DMS153 treated with DMSO at 0.1 percent for 48 hours (cell line): ENCODE data around the gene LSM14B.
"Not testable (repeated sequence)": the region's sequence is repeated elsewhere in the genome, so short reads cannot be mapped to it uniquely, and the experiment has no call there.

Experiments used
- DNase-seq: peaks from one replicate; lab custom pipeline; 2025; ENCODE audit not compliant: unreplicated experiment; lab: John Stamatoyannopoulos, UW

The LSM14B gene

DNA sequence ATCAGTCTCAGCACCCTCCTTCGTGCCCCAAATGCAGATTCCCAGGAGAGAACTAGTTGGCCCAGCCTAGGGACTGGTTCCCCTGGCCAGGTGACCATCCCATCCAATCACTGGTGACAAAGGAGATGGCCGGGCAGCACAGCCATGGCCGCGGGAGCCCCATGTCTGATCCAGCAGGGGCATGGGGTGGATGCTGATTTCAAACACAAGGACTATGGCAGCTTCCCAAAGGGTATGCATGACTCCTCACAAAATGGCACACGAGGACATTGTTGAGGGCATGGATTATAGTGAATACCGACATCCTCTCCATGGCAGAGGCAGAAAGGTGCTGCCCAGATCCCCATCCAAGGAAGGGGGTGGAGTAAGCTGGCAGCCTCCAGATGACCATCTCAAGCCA, 9.9 kb upstream of the LSM14B start:
- no peak for DNase-seq

DNA sequence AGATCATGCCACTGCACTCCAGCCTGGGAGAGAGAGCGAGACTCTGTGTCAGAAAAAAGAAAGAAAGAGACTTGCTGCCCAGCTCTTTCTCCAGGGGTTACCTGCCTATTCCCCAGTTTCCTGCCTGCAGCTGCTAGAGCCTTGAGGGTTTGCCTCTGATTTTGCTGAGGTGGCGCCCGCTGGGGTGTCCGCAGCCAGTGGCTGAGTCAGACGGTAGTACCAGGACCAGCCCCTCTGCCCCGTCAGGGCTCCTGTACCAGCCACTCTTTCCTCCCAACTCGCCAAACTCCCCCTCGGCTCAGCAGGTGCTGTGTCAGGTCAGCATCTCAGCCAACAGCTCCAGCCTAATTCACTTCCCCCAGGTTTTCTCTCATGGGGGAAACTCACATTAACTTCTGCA, 7.4 kb upstream of the LSM14B start:
- no peak for DNase-seq

DNA sequence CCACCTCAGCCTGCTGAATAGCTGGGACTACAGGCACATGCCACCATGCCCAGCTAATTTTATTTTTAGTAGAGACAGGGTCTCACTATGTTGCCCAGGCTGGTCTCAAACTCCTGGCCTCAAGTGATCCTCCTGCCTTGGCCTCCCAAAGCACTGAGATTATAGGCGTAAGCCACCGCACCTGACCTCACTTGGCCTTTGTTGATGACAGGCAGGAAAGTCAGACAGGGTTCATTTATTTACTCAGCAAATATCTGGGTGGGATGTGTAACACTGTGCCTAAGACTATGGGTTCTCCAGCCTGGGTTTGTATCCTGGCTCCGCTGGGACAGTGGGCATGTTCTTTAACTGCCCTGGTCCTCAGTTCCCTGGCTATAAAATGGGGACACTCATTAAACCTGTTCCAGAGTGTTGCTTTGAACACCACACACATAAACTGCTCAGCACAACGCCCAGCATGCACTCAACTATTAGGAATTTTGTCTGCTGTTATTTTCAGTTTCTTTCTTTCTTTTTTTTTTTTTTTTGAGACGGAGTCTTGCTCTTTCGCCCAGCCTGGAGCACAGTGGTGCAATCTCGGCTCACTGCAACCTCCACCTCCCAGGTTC, 6.4 kb upstream of the LSM14B start:
- DNase-seq = not testable (repeated sequence)

DNA sequence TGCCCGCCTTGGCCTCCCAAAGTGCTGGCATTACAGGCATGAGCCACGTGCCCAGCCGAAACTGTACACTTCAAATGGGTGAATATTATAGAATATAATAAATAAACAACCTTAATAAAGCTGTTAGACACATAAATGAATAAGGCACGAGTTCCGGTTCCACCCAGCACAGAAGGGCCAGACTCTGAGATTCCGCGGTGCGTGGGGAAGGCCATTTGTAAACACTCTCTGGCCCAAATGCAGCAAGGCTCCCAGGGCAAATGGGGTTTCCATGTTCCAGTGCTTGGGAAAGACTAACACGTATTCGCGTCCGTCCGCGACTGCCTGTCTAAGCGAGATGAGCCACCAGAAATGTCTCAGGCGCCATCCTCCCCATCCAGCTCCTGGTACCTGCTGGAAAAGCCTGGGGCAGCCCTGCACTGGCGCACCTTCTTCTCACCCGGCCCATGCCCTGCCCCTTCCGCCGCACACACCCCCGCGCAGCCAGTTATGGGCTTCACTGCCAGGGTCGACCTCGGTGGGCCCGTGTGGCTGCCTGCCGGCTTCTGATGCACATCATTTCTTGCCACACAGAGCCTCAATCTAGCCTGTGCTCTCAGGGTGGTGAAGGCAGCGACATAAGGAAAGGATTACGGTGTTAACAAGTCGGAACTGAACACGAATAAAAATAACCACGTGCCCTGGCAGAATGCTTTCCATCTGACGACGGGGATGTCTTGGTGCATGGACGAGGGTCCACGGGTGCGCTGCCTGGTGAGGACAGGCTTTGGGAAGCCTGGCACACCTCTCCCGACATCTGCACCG, 5.5 kb upstream of the LSM14B start:
- DNase-seq = peak; percentile 1

DNA sequence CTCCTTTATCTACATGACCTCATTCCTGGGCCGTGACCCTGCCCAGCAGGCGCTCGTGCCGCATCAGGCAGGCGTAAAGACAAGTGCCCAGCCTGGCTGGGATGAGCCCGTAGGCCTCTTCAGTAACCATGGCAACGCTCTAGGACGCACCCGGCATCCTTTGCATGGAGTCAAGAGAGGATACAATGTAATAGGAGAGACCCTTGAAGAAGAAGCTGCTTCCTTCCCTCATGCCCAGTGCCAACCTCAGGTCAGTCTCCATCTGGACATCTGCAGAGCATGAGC, 5.0 kb upstream of the LSM14B start:
- DNase-seq = no peak

DNA sequence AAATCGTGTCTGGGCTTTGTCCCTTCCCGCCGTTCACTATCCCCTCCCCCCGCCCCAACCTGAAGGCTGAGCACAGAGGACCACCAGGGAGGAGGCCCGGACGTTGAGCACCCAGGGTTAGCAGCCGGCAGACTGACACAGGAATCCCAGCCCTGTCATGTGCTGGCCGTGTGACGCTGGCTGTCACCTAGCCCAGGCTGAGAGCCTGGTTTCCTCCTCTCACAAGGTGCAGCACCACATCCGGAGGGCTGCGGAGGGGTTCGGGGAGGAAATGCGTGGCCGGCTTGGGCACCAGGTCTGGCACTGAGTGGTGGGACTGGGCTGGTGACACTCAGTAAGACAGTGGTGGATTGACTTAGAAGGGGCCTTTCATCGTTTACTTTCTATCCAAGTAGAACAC, 4.6 kb upstream of the LSM14B start:
- no peak for DNase-seq

DNA sequence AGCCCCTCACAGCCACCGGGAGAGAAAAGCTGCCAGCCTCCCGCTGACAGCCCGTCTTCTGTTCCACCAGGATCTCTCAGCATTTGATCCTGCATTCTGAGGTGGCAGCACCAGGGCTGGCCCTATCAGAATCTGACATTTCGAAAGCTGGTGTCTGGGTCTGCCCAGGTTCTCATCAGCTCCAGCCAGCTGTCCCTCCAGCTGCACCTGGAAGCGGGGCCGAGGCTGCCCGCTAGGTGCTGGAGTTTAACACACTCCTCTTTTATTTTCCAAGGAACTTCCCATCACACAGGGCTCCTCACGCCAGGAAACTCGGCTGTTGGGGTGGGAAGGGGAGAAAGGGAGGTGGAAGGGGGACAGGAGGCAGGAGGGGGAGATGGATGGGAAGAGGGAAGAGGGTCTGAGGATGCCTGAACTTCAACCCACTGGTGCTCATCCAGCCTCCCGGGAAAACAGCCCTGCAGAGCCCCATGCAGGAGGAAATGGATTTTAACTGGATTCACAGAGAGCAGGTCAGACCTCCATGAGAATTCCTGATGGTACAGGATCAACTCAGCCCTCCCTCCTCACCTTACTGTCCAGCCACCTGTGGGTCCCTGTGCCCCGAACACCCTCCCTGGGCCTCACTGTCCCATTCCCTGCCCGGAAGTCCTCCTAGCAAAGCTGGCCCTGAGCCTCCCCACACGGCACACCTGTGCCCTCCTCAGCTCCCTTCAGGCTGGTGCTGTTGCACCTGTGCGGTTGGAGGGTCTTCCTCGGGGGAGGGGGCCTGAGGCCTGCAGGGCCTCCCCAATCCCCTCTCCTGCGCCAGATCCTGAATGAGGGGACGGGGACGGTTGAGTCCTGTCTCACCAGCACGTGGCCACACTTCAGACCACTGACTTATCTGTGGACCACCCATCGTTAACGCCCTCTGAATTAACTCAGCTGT, 3.9 kb upstream of the LSM14B start:
- DNase-seq = no peak

DNA sequence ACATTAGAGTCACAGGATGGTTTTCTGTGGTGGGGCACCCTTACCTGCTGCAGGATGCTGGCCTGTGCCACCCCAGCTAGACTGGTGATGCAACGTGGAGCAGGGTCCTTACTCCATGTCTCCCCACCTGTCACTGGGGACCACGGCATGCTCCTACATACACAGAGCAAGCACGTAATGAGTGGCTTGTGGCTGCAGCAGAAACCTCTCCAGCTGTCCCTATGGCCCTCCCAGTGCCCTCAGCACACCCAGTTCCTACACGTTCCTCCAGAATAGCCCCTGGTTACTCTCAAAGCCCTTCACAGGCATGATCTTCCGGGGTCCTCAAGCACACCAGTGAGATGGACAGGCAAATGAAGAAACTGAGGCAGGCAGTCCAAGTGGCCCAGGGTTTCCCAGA, 3.2 kb upstream of the LSM14B start:
- DNase-seq = no peak

DNA sequence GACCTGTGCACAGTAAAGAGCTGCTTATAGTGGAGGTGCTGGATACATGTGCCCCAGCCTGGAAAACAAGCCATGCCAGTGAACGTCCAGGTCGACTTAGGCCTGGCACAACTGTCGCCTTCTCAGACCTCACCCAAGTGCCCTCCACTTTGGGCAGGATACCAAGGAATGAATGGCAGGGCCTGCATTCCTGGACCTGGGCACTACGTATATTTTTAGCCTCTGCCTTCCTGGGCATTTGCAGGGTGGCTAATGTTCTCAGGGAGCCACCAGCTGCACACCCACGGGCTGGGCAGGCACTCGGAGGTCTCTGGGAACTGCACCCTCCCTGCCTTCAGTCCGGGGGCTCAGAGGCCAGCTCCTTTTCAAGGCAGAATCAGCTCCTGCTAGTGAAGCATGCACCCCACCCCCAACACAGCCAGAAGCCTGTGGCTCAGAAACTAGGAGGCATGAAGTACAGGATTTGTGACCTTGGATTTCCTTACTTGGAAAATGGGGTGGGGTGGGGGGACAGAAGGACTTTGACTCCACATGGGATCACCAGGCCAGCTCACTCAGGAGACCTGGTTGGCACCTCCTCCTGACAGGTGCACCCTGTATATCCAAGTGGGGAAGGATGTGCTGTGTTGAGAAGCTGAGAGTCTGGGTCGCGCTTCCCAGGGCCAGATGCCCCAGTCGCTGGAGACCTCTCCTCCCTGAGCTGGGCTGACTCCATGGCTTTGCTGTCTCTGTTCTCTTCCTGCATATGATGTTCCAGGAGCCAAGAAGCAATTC, 2.5 kb upstream of the LSM14B start:
- no peak for DNase-seq

DNA sequence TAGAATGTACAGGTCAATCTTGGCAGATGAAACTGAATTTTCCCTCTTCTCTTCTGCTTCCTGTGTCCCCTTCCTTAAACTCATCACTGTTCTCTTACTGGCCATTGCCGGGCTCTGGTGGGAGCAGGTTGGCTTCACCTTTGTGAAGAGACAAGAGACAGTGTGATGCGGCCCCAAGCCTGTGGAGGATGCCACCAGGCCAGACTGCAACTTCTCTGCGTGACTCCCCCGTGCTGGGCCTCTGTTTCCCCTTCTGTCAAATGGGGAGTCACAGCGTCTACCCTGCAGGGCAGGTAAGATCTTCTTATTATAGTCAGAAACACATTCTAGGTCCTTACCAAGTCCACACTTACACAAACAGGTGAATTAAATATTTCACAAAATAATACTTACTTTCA, 1.9 kb upstream of the LSM14B start:
- DNase-seq = no peak

DNA sequence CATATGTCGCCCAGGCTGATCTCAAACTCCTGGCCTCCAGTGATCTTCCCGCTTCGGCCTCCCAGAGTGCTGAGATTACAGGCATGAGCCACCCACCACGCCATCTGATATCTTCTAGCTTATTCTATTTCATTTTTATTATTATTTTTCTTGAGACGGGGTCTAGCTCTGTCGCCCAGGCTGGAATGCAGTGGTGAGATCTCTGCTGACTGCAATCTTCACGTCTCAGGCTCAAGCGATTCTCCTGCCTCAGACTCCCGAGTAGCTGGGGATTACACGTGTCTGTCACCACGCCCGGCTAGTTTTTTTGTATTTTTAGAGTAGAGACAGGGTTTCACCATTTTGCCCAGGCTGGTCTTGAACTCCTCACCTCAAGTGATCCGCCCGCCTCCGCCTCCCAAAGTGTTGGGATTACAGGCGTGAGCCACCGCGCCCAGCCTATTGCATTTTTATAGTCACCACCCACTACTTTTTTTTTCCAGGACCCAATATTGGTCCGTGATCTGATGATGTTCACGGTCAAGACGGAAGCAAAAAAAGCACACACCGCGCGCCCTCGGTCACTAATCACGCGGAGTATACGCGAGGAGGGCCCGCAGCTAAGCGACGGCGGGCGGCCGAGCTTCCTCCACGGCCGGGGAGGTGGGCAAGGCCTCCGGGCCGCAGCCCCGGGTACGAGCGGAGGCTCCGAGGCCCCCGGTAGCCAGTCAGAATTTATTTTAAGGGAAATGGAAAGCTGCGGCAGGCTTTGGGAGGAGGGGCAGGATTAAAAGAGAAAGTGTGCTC, 1.1 kb upstream of the LSM14B start:
- DNase-seq = peak; percentile 49

DNA sequence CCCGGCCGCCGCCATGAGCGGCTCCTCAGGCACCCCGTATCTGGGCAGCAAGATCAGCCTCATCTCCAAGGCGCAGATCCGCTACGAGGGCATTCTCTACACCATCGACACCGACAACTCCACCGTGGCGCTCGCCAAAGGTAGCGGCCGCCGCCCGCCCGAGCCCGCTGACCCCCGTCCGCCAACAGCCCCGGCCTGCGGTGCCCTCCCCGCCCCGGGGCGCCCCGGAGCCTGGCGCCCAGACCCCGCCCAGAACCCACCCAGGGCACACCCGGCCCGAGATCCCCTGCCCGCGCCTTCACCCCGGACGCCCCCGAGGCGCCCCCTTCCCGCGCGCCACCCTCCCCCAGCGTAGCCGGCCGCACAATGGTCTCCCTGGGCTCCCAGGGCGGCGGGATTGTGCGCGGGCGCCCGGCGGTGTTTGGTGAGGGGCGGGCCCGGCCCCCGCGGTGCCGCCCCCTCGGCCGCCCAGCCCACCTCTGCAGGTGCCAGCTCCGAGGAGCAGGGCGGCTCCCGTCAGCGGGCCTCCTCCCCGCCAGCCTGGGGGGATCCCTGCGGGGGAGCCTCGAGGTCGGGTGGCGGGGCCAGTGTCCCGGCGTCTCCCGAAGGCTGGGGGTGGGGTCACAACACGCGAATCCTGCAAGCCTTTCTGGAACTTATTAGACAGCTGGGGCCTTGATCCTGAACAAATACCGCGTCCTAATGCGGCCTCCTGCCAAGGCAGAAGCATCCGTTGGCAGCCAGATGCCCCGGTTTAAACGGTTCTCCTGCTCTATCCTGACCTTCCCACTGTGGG, 577 bp downstream of the LSM14B start:
- no peak for DNase-seq

DNA sequence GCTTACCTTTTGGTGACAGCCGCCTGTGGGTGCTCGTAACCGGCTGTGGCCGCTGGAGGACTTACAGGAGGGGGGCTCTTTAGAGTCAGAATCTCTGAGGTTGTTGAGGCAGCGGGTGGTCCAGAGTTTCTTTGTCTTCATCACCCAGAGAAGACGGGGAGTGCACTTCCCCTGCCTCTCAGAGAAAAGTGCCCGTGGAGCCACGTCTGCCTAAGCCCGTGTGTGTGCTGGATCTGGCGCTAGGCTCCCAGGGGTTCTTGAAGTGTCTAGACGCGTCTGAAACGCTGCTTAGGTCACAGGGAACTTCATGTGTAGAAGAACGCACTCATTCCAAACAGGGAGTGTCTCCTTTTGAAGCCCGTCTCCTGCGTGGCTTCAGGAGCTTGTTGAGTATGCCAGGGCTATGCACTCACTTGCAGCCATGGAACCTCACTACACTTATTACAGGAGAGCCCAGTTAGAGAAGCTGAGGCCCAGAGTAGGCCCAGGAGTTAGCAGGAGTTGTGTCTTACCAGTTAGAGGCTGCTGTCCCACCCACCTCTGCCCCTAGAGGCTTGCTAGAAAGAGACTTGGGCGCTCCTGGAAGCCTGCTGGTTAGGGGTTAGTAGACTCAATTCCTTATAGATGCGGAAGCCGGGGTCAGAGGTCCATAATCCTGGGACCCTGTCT, 1.3 kb downstream of the LSM14B start:
- no peak for DNase-seq

DNA sequence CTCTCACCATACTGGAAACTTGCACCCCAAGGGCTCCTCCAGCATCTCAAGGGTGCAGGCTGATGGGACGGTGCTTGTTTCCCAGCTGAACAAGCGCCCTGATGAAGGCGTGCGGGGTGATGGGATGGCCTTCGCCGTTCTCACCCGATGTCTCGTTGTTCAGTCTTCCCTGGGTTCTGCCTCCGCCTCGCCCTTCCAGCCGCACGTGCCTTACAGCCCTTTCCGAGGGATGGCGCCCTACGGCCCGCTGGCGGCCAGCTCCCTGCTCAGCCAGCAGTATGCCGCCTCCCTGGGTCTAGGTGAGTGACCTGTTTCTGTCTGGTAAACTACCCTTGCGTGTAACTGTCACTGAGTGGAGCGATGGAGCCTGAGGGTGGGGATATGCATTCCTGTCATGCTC, 3.9 kb downstream of the LSM14B start:
- no peak for DNase-seq

DNA sequence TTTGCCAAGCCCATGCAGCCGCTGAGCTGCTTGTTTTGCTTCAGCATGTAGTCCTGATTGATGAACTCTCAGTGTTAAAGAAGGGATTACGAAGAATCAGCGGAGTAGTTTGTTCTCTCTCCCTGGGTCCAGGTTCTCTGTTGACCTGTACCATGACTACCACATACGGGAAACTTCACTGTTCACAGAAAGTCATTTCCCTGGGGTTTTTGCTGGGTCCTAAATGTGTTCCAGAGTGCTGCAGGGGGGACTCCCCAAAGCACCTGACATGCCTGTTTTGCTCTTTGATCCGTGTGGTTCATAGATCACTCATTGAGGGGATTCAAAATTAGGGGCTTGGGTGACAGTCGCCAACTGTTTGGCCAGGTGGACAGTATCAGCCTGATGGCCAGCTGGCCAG, 5.5 kb downstream of the LSM14B start:
- DNase-seq = no peak

DNA sequence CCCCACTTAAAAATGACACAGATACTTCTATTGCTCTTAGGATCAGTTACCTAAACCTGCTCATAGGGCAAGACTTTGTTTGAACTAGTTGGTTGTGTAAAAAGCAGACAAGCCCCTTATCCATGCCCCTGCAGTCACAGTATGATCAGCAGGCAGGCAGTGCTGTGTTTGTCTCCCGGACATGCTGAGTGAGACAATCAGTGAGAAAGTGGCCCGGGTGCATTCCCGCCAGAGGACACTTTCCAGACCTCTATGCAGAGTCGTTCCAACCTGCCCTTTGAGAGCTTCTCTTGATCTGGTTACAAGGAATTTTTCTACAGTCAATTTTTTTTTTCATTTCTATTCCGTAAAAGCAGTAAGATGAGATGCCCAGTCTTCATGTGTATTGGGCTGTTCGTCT, 6.2 kb downstream of the LSM14B start:
- DNase-seq = no peak

DNA sequence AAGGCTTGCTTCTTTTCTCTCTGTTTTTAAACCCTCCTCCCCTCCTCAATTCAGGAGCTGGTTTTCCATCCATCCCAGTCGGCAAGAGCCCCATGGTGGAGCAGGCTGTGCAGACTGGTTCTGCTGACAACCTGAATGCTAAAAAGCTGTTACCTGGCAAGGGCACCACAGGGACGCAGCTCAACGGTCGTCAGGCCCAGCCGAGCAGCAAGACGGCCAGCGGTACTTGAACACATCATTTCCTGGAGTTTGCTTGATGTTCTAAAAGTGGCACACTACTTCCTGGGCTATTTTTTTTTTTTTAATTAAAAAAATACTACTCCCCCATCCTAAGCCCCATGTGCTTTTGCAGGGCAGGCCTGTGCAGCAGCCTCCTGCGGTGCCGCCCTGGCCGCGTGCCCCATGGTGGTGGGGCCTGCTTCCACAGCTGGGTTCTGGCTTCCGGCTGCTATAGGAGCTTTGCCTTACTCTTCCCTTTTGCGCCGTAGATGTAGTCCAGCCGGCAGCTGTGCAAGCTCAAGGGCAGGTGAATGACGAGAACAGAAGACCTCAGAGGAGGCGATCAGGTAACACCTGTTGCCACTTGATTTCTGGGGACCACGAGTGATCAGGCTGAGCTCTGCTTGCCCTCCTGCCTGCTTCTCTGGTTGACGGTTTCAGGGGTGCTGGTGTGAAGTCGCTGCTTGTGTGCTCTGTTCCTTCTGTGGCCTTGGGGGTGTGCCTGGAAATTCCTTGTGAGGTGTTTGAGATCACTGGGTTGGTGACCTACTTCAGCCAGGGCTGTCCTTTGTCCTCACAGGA, 7.7 kb downstream of the LSM14B start:
- DNase-seq = no peak

DNA sequence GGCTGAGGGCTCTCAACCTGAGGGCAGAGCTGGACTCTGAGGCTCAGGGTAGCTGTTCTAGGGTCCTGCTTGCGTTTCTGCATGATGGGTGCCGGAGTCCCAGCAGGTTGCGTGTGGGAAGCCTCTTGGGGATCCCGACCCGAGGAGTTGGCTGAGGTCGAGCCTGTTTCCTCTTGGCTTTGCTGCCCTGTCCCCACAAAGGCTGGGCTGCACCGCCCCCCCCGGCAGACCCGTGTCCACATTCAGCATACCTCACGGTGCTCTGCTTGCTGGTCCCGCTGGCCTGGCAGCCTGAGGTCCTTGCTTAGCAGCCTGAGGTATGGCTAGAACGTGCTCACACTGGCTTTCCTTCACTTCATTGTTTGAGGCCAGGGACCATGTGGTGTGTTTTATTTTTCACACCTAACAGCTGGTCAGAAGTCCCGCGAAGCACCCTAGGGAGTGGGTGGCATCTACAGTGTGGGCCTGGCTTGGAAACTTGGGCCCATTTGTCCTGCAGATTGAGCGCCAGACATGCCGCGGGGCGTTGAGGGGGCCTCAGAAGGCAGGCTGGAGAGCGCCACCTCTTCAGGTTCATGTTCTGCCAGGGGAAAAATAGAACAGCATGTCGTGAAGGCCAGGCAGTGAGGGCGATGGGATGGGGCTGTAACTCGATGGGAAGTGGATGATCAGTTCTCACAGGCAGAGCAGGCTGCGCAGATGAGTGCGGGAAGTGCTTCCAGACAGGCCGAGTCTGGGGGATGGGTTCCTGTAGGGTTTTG, 9.5 kb downstream of the LSM14B start:
- no peak for DNase-seq
